Type B pancreatic cell (in vitro differentiated cells): Measurements from ENCODE around the gene TTLL11. TPM values are rescaled to one million over a fixed set of nuclear protein-coding genes. Genes with fewer than 3 reads are reported as not detected.

Experiments
- DNase-seq: peaks from one replicate; pipeline ENCODE4 v3.0.0; 2021; ENCODE audit warnings: mixed read lengths; ENCODE audit not compliant: unreplicated experiment; ENCODE audit errors: extremely low spot score
- H3K27ac Mint-ChIP-seq: 2 replicates; pipeline ENCODE4 v1.8.0; 2021; ENCODE audit warnings: mild to moderate bottlenecking, mixed read lengths
- H3K27me3 Mint-ChIP-seq: 2 replicates; pipeline ENCODE4 v1.8.0; 2021; ENCODE audit warnings: mixed read lengths
- H3K36me3 Mint-ChIP-seq: 2 replicates; pipeline ENCODE4 v1.8.0; 2021; ENCODE audit warnings: mixed read lengths
- H3K4me1 Mint-ChIP-seq: one replicate; pipeline ENCODE4 v1.8.0; 2021; ENCODE audit warnings: mixed read lengths; ENCODE audit not compliant: unreplicated experiment
- H3K4me3 Mint-ChIP-seq: 2 replicates; pipeline ENCODE4 v1.8.0; 2021; ENCODE audit warnings: mild to moderate bottlenecking, mixed read lengths
- H3K9me3 Mint-ChIP-seq: 2 replicates; pipeline ENCODE4 v1.8.0; 2021; ENCODE audit warnings: mixed read lengths
- CTCF ChIP-seq: fragments of 200-600 bp; sonication (generic); conservative IDR thresholded peaks from 2 replicates; pipeline ENCODE4 v1.5.0; 2021; ENCODE audit warnings: antibody characterized with exemption, mild to moderate bottlenecking
- total RNA-seq: library from RNA; stranded (reverse); gene quantifications from 2 replicates; pipeline ENCODE4 v1.2.1, GENCODE V29; 2021; ENCODE audit warnings: low replicate concordance

TTLL11 gene
- total RNA-seq, 1 donor from 2014 or later: 8.6 TPM

- Mint-ChIP-seq H3K27ac (no peak overlapping the region), H3K4me1 (peaks cover 49% of the 10 kb centered on the region), H3K4me3 (no peak overlapping the region), H3K27me3 (peaks cover 26% of the 10 kb centered on the region), H3K36me3 (no peaks in the 10 kb centered on the region), H3K9me3 (no peaks in the 10 kb centered on the region)
- no peak for DNase-seq
- no peak for TF ChIP-seq CTCF
Measured at GRCh38 chr9:121885345-121885901, 207.7 kb downstream of the TTLL11 start.

- peak overlapping the region; percentile 54 for H3K27ac Mint-ChIP-seq
- H3K4me1 Mint-ChIP-seq: peaks cover 47% of the 10 kb centered on the region
- TF ChIP-seq CTCF: no peak
- no peaks in the 10 kb centered on the region for H3K36me3 Mint-ChIP-seq
- H3K27me3 Mint-ChIP-seq: peaks cover 25% of the 10 kb centered on the region
- no peaks in the 10 kb centered on the region for H3K9me3 Mint-ChIP-seq
- DNase-seq: no peak
- peak overlapping the region; percentile 66 for H3K4me3 Mint-ChIP-seq
Measured at GRCh38 chr9:121884057-121884541, 209.0 kb downstream of the TTLL11 start.

GRCh38 chr9:121883281-121884056 lies 209.6 kb downstream of the TTLL11 start:
- Mint-ChIP-seq H3K36me3 (no peaks in the 10 kb centered on the region), H3K27ac (no peak overlapping the region), H3K4me3 (peak overlapping the region; percentile 66), H3K9me3 (no peaks in the 10 kb centered on the region), H3K27me3 (peaks cover 25% of the 10 kb centered on the region), H3K4me1 (peaks cover 40% of the 10 kb centered on the region)
- no peak for TF ChIP-seq CTCF
- DNase-seq: no peak

GRCh38 chr9:121881920-121882500 lies 211.1 kb downstream of the TTLL11 start:
- TF ChIP-seq CTCF: no peak
- no peaks in the 10 kb centered on the region for H3K9me3 Mint-ChIP-seq
- peaks cover 25% of the 10 kb centered on the region for H3K27me3 Mint-ChIP-seq
- DNase-seq: no peak
- H3K4me1 Mint-ChIP-seq: peaks cover 35% of the 10 kb centered on the region
- H3K27ac Mint-ChIP-seq: no peak overlapping the region
- no peaks in the 10 kb centered on the region for H3K36me3 Mint-ChIP-seq
- no peak overlapping the region for H3K4me3 Mint-ChIP-seq

- no peak for DNase-seq
- Mint-ChIP-seq H3K4me1 (peaks cover 41% of the 10 kb centered on the region), H3K27me3 (peaks cover 27% of the 10 kb centered on the region)
Measured at GRCh38 chr9:121880343-121880898, 212.7 kb downstream of the TTLL11 start.

More at GRCh38 chr9:121880343-121880898, 212.7 kb downstream of the TTLL11 start:
- no peaks in the 10 kb centered on the region for H3K36me3 Mint-ChIP-seq
- TF ChIP-seq CTCF: no peak
- no peak overlapping the region for H3K27ac Mint-ChIP-seq
- H3K4me3 Mint-ChIP-seq: no peak overlapping the region
- H3K9me3 Mint-ChIP-seq: no peaks in the 10 kb centered on the region
